Measurements from ENCODE around the gene KLHL8.

KLHL8 gene

GRCh38 chr4:87121341-87122065, 98.9 kb downstream of the KLHL8 start:
- no peak for DNase-seq (ENCODE audit: low spot score)

GRCh38 chr4:87120411-87121162, 99.8 kb downstream of the KLHL8 start:
- no peak for DNase-seq (ENCODE audit: low spot score)

GRCh38 chr4:87120010-87120409, 100.4 kb downstream of the KLHL8 start:
- no peak for DNase-seq (ENCODE audit: low spot score)

- DNase-seq (ENCODE audit: low spot score) = no peak
These were observed 101.6 kb downstream of the KLHL8 start for GRCh38 chr4:87118826-87119225.

GRCh38 chr4:87118421-87118820, 102.0 kb downstream of the KLHL8 start:
- no peak for DNase-seq (ENCODE audit: low spot score)

- no peak for DNase-seq (ENCODE audit: low spot score)
These were observed 102.7 kb downstream of the KLHL8 start for GRCh38 chr4:87117732-87118075.

GRCh38 chr4:87117051-87117731, 103.2 kb downstream of the KLHL8 start:
- no peak for DNase-seq (ENCODE audit: low spot score)

- DNase-seq (ENCODE audit: low spot score) = no peak
These were observed 104.2 kb downstream of the KLHL8 start for GRCh38 chr4:87116231-87116630.

- no peak for DNase-seq (ENCODE audit: low spot score)
These were observed 106.0 kb downstream of the KLHL8 start for GRCh38 chr4:87114245-87115062.

GRCh38 chr4:87112063-87112462, 108.4 kb downstream of the KLHL8 start:
- no peak for DNase-seq (ENCODE audit: low spot score)
